Neural progenitor cell (in vitro differentiated cells): ENCODE results near the gene MYLK2.

Source experiments
- EZH2phosphoT487 ChIP-seq: fragments of 200-600 bp; sonication (generic); IDR thresholded peaks from 2 replicates; pipeline ENCODE4 v1.6.1; 2017; ENCODE audit warnings: antibody characterized with exemption
- TF ChIP-seq, protein P1 (sequence below): fragments of 200-600 bp; sonication (generic); IDR thresholded peaks from 2 replicates; pipeline ENCODE4 v1.5.1; 2017; ENCODE audit warnings: antibody characterized with exemption, mild to moderate bottlenecking

DNA sequence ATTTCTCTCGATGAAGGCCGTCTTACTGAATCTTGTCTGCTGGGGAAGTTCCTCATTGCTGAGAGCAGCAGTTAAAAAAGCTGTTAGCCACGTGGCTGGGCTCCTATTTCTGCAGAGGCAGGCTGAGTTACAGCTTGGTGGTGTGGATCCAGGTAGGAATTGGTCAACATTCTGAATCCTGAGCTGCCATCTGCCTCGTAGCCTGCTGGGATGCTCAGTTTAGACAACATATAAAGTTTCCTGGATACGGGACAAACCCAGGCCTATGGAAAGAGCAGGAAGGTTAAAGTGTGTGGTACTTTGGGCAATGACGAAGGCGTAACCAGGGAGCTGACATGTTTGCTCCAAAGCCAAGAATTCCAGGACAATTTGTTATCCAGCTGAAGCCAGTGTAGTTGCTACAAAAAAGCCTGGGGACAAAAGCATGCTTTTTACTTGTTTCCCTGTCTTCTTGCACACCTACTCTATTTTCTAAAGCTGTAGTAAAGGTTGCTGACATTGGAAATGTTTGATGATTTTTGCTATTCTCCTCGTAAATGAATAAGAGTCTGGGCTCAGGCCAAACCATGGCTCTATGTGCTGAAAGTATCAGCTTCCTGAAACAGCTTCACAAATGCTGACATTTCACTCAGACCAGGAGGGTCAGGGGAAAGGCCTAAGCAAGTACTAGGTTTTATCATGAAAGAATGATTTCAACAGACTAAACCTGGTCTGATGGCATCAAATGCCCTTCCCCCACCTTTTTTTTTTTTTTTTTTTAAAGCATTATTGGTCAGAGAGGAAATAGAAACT lies 12.4 kb upstream of the MYLK2 start:
- TF ChIP-seq EZH2phosphoT487, result no peak
- TF ChIP-seq, protein P1, sequence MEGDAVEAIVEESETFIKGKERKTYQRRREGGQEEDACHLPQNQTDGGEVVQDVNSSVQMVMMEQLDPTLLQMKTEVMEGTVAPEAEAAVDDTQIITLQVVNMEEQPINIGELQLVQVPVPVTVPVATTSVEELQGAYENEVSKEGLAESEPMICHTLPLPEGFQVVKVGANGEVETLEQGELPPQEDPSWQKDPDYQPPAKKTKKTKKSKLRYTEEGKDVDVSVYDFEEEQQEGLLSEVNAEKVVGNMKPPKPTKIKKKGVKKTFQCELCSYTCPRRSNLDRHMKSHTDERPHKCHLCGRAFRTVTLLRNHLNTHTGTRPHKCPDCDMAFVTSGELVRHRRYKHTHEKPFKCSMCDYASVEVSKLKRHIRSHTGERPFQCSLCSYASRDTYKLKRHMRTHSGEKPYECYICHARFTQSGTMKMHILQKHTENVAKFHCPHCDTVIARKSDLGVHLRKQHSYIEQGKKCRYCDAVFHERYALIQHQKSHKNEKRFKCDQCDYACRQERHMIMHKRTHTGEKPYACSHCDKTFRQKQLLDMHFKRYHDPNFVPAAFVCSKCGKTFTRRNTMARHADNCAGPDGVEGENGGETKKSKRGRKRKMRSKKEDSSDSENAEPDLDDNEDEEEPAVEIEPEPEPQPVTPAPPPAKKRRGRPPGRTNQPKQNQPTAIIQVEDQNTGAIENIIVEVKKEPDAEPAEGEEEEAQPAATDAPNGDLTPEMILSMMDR, result no peak
